Measurements from ENCODE around the gene TBX20. TPM values are rescaled to one million over a fixed set of nuclear protein-coding genes. Genes with fewer than 3 reads are reported as not detected.

TBX20 gene
- total RNA-seq, 1 experiment from 2014 or later = not detected

GRCh38 chr7:35289376-35289775 lies 35.5 kb upstream of the TBX20 start:
- Histone ChIP-seq H3K27me3 (ENCODE audit: insufficient read depth, low read length) (no peaks in the 10 kb centered on the region), H3K79me1 (ENCODE audit: insufficient read depth, low read depth, low read length, poor library complexity, severe bottlenecking) (no peaks in the 10 kb centered on the region), H2AK5ac (ENCODE audit: insufficient read length, low read length) (no peak overlapping the region), H2BK120ac (ENCODE audit: low read depth, low read length, poor library complexity, severe bottlenecking) (no peak overlapping the region), H4K91ac (ENCODE audit: insufficient read length, low read depth, low read length) (no peak overlapping the region), H4K20me1 (ENCODE audit: control insufficient read depth, insufficient read depth, insufficient read length) (no peaks in the 10 kb centered on the region), H3K56ac (ENCODE audit: insufficient read length, low read depth, low read length) (no peak overlapping the region), H3K23me2 (ENCODE audit: insufficient read length, low read depth, low read length, poor library complexity, severe bottlenecking) (no peaks in the 10 kb centered on the region), H3K4ac (ENCODE audit: low read depth, low read length) (no peak overlapping the region), H3K23ac (ENCODE audit: insufficient read length, low read depth, low read length) (no peak overlapping the region), H2AFZ (ENCODE audit: low read length) (no peak overlapping the region), H3K27ac (ENCODE audit: insufficient read length, low read depth, low read length) (no peak overlapping the region), H3K4me1 (ENCODE audit: insufficient read depth, low read length) (no peaks in the 10 kb centered on the region), H3K4me2 (ENCODE audit: insufficient read depth, insufficient read length, low read length) (no peak overlapping the region), H3K79me2 (ENCODE audit: insufficient read depth, low read length) (no peaks in the 10 kb centered on the region), H2BK15ac (ENCODE audit: low read depth, low read length) (no peak overlapping the region), H3K9ac (ENCODE audit: extremely low read depth, insufficient read length, low read length) (no peak overlapping the region), H3K18ac (ENCODE audit: insufficient read length, low read depth, low read length) (no peak overlapping the region), H2BK5ac (ENCODE audit: insufficient read length, low read length) (no peak overlapping the region), H2BK12ac (ENCODE audit: insufficient read length, low read depth, low read length) (no peak overlapping the region), H2BK20ac (ENCODE audit: low read depth, low read length, poor library complexity, severe bottlenecking) (no peak overlapping the region), H3K14ac (ENCODE audit: insufficient read depth, low read length) (no peak overlapping the region), H4K8ac (replicated peaks; ENCODE audit: insufficient read length, low read depth, low read length) (no peak overlapping the region), H3K9me3 (ENCODE audit: control insufficient read depth, low read depth, low read length) (no peaks in the 10 kb centered on the region), H3T11ph (ENCODE audit: low read length) (no peak overlapping the region), H4K5ac (ENCODE audit: insufficient read length, low read depth, low read length) (no peak overlapping the region)
- no peak overlapping the region for H3K27ac Mint-ChIP-seq
- H3K4me1 Mint-ChIP-seq = no peaks in the 10 kb centered on the region; a peak in 1 of 4 replicates
- H3K4me3 Mint-ChIP-seq = no peak overlapping the region
- H3K27me3 Mint-ChIP-seq (ENCODE audit: low read depth) = peaks cover 4% of the 10 kb centered on the region
- DNase-seq = no peak
- no CpG with 5 or more reads among the region's 6 CpGs for WGBS (ENCODE audit: extremely low coverage, insufficient read length, low lambda C conversion rate)
- TF ChIP-seq CTCF (conservative IDR thresholded peaks at IDR 0.05) = no peak
- H3K9me3 Mint-ChIP-seq = peaks cover 10 to 15% of the 10 kb centered on the region in 2 experiments; a peak in 4 of 5 replicates
- H3K36me3 Mint-ChIP-seq (ENCODE audit: insufficient read depth in 1 of 3, low read depth in 3 of 3) = peaks cover 0 to 2% (median 0%) of the 10 kb centered on the region in 3 experiments; a peak in 1 of 7 replicates
